HPDE6-E6E7 (cell line): ENCODE data around the gene TAF5L.
"Not testable (repeated sequence)": the region's sequence is repeated elsewhere in the genome, so short reads cannot be mapped to it uniquely, and the experiment has no call there.

Experiments
- DNase-seq: peaks from one replicate; pipeline ENCODE4 v3.0.0; 2011; ENCODE audit warnings: missing footprints; ENCODE audit errors: extremely low spot score

Gene TAF5L

GRCh38 chr1:229603371-229604005 lies 22.4 kb downstream of the TAF5L start:
- DNase-seq = no peak

DNA sequence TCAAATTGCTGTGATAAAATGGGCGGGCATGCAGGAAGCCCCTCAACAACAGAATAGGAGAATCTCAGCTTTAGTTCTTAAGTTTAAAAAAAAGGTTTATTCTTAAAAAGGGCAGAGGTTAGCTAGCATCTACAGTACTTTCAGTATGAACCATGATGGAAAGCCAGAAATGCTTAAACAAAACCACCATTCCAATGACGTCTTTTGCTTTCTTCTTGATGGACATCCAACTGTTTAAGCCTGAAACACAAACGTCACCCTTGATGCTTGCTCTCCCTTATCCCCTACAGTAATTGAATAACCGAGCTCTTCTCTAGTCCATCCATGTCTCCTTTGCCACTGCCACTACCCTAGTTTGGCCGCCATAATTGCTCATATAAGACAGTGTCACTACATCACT lies 25.7 kb downstream of the TAF5L start:
- no peak for DNase-seq

- no peak for DNase-seq
These were observed 26.5 kb downstream of the TAF5L start for GRCh38 chr1:229599218-229599954.

- no peak for DNase-seq
These were observed 28.0 kb downstream of the TAF5L start for GRCh38 chr1:229597877-229598276.

GRCh38 chr1:229596925-229597699 lies 28.8 kb downstream of the TAF5L start:
- DNase-seq = no peak

DNA sequence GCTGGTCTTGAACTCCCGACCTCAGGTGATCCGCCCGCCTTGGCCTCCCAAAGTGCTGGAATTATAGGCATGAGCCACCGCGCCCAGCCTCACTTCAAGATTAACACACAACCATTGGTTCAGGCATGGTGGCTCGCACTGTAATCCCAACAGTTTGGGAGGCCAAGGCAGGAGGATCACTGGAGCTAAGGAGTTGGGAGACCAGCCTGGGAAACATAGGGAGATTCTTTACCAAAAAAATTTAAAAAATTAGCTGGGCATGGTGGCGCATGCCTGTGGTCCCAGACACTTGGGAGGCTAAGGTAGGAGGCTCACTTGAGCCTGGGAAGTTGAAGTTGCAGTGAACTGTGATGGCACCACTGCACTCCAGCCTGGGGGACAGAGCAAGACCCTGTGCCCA lies 30.0 kb downstream of the TAF5L start:
- DNase-seq = not testable (repeated sequence)

DNA sequence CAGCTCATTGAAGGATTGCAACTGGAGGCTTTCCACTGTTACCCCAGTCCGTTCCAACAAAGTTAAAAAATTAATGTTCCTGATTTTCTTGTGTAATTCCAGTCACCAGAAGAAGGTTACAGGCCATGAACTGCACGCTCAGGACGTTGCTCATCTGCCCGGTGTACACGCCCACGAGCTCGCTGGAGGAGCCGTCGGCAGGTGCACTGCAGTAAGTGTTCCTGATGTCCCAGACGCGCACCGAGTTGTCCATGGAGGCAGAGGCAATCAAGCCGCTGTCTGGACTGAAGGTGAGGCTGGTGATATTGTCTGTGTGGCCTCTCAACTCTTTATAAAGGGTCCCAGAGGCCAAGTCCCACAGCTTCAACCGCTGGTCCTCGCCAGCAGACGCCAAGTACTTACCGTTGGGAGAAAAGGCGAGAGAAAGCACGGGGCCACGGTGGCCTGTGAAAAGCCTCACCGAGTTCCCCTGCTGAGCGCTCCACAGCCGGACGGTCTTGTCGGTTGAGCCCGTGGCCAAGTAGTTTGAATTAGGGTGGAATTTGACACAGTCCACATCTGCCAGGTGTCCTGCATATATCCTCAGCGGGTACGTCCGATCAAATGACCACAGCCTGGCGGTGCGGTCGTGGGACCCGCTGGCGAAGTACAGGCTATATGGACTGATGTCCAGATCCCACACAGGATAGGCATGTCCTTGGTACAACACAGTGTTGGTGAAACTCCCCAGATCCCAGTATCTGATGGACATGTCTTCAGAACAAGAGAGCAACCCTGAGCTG lies 31.5 kb downstream of the TAF5L start:
- no peak for DNase-seq

DNA sequence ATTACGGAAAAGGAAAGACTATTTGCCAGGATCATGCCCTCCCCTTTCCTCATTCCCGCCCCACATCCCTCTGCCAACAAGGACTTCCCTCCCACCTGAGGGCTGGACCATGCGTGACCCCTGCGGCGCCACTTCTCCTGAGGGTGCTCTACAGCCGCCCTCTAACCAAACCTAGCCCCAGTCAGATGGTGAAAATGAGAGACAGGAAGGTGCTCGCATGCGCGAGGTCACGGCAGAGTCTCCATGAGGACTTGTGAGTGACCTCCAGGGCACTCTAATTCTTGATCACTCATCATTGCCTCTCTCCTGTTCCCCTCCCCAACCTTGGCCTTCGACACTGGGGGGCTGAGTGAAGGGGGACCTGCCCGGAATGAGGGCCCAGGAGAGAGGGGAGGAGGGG lies 32.1 kb downstream of the TAF5L start:
- DNase-seq = no peak

GRCh38 chr1:229590119-229590518 lies 35.8 kb downstream of the TAF5L start:
- no peak for DNase-seq

DNA sequence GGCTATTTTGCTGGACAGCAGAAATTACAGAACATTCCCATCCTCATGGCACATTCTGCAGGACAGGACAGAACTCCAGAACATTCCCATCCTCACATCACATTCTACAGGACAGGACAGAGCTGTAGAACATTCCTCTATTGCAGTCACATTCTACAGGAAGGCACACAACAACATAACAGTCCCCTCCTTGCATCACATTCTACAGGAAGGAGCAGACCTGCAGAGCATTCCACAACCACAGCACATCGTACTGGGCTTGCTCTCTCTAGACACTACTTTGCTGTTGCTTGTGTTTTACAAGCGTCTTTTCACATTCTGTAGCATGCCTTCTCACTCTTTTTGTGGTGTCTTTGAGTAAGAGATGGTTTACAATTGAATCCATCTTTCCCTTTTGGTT lies 40.6 kb downstream of the TAF5L start:
- DNase-seq = no peak

DNA sequence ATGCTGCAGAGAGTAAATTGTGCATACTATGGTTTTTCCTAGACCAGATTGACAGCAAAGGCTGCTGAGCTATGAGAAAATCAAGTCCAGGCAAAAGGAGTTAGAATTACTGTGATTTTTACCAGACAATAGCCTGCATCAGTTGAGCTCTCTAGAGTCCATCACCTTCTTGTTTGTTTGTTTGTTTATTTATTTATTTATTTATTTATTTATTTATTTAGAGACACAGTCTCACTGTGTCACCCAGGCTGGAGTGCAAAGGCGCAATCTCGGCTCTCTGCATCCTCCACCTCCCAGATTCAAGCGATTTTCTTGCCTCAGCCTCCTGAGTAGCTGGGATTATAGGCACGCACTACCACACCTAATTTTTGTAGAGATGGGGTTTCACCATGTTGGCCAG lies 43.2 kb downstream of the TAF5L start:
- no peak for DNase-seq

- DNase-seq = no peak
These were observed 43.8 kb downstream of the TAF5L start for GRCh38 chr1:229582011-229582694.

DNA sequence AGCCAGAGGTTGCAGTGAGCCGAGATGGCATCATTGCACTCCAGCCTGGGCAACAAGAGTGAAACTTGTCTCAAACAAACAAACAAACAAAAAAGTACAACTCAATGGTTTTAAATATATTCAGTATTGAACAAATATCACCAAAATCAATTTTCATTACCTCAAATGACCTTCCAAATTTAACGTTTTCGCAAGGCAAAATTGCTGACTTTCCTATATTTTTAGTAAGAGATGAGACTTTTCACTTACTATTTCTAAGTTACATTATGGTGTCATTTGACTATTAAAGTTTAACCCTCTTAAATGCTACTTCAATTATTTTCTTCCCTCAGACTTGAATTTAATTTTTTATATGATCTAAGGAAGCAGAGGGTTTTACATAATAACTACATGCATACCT lies 44.4 kb downstream of the TAF5L start:
- no peak for DNase-seq

- DNase-seq = no peak
These were observed 46.8 kb downstream of the TAF5L start for GRCh38 chr1:229579059-229579673.

- no peak for DNase-seq
These were observed 47.5 kb downstream of the TAF5L start for GRCh38 chr1:229578168-229579058.

DNA sequence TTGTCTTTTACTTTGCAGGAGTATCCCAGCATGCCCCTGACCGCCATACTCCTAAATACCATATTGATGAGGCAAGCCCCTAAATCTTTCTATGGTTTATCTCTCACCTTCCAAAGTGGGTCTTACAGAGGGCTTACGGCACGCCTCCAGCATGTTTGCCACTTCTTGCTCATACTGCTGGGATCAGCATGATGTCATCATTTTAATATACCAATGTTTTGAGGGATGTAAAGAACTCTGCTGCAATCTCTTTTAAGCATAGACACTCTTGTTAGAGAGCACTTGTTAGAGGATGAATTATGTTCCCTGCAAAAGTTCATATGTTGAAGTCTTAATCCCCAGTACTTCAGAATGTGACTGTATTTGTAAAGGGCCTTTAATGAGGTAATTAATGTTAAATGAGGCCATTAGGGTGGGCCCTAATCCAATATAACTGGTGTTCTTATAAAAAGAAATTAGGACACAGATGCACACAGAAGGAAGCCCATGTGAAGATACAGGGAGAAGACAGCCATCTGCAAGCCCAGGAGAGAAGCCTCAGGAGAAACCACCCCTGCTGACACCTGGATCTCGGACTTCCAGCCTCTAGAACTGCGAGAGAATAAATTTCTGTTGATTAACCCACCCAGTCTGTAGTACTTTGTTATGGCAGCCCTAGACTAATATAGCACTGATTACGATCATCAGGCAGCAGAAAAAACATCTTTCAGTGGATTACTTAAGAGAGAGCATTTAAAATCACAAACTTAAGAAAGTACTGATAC lies 51.1 kb downstream of the TAF5L start:
- no peak for DNase-seq

GRCh38 chr1:229572286-229572685 lies 53.6 kb downstream of the TAF5L start:
- DNase-seq = no peak

DNA sequence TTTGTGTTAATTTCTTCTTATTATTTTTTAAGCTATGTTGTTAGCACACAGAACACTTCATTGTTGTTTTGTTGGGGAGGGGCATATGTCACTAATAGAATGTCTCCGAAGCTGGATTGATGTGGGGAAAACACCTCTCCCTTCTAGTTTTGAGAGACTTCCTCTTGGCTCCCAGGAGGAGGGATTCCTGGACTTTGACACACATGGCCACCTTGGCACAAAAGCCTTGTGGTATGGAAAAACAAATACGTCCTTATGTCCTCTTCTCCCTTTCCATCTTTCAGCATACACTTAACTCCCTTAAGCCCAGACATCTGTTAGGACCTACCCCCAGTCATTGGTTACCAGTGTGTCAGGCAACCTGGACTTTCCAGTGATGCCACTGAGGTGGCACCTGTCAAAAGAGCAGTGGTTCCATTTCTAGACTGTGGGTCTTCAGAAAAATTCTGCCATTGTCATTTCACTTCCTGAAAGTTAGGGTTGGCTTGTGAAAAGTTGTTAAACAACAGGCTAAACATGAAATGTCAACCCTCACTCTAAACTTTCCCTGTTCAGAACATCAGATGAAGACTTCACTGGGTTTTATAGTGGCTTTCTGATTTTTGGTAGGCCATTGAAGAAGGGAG lies 54.9 kb downstream of the TAF5L start:
- DNase-seq = no peak

DNA sequence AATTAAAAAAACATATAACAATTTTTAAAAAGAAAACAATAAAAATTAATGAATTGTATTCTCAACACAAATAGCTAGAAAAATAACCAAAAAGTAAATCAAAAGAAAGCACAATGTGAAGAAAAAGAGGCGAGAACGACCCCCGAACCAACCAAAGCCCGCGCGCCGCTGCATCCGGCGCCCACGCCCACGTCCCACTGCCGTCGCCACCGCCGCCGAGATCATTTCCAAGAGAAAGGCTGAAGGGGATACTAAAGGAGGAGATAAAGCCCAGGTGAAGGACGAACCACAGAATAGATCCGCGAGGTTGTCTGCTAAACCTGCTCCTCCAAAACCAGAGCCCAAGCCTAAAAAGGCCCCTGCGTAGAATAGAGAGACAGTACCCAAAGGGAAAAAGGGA lies 55.6 kb downstream of the TAF5L start:
- no peak for DNase-seq
